GM21576 (cell line): ENCODE measurements around the gene FLOT1.

ENCODE experiments used
- ATAC-seq: cut with Tn5 transposase; IDR thresholded peaks from one replicate; pipeline ENCODE4 v1.9.1; 2021; ENCODE audit warnings: mild to moderate bottlenecking, moderate library complexity; ENCODE audit not compliant: unreplicated experiment

Gene FLOT1, protein sequence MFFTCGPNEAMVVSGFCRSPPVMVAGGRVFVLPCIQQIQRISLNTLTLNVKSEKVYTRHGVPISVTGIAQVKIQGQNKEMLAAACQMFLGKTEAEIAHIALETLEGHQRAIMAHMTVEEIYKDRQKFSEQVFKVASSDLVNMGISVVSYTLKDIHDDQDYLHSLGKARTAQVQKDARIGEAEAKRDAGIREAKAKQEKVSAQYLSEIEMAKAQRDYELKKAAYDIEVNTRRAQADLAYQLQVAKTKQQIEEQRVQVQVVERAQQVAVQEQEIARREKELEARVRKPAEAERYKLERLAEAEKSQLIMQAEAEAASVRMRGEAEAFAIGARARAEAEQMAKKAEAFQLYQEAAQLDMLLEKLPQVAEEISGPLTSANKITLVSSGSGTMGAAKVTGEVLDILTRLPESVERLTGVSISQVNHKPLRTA

GRCh38 chr6:30742316-30743098 is at the start of gene FLOT1:
Gene FLOT1, minus strand, starts transcription at chr6:30742687. Its CDS starts 498 bp downstream, at chr6:30742189.
- ATAC-seq = peak; percentile 60

GRCh38 chr6:30790724-30791383 is 48.4 kb upstream of the FLOT1 start:
- ATAC-seq = no peak

- ATAC-seq = no peak
Measured at GRCh38 chr6:30789606-30790005, 47.1 kb upstream of the FLOT1 start.

GRCh38 chr6:30787954-30788353 is 45.5 kb upstream of the FLOT1 start:
- no peak for ATAC-seq

- ATAC-seq = no peak
Measured at GRCh38 chr6:30782425-30783014, 40.0 kb upstream of the FLOT1 start.

DNA sequence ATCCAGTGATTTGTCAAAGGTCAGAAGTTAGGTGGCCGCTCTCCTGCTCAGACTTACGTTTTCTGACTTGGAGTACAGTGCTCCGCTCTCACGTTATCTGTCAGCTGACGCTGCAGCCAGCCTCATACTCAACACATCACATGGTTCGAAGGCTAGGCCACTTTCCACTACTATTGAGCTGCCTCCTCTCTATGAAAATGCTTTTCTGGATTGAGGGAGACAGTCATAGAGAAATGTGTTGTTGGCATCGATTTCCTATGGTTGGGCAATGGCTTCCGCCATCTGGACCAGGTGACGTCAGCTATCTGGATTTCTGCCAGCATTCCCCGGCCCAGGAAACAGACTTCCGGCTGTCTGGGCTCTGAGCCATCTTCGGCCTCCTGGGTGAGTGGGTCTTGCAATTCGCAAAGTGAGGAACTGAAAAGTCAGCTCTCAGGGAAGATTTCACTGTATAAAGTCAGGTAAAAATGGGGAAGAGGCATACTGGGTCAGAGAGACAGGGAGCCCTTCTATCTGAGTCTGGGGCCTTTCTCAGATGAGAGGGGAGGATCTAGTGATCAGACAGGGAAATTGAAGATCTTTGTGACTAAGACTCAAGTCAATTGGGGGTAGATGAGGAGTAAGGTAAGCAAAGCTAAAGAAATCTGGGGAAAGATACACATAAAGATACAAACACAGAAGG is 39.4 kb upstream of the FLOT1 start:
- ATAC-seq = no peak

- no peak for ATAC-seq
Measured at GRCh38 chr6:30781395-30781742, 38.9 kb upstream of the FLOT1 start.

DNA sequence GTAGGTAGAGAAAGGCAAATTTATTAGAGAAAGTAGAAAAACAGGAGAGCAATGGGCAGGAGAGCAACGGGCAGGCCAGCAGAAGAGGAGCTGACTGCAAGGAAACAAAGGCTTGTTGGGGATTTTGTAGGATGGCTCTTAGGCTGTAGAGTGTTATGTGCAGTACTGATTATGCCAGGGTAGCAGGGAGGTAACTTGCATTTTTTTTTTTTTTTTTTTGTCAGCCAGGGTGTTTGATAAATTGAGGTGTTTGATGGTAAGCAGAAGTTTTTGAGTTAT is 38.1 kb upstream of the FLOT1 start:
- no peak for ATAC-seq

DNA sequence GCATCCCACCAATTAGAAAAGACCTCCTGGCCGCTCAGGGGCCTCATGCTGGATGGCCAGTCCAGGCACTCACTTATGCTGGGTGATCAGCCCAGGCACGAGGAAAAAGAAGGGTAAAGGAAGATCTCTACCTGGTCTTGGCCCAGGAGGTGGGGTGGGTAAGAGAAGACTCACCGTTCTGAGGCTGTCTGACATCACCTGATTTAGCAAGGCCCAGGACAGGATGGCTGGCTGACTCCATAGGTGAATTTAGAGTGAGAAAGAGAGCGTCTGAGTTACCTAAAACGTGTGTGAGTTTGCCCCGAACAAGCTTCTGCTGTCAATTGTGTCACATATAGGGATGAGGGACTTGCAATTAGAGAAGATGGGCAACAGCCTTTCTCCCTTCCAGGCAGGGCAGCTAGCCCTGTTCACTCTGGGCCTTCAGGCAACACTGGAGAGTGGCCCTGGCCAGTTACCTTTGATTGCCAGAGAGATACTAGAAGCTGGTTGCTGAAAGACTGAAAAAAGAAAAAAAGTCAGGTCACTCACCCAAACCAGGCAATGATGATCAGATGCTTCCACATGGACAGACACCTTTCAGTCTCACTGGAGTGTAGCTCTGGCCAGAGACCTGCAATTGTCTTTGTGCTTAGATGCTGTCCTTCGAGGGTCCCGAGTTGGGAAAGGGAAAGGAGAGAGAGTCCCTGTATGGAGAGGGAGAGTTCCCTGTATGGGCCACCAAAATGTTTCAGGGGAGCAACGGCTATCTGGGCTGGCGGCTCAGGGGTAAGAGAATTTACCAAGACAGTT is 37.6 kb upstream of the FLOT1 start:
- ATAC-seq = no peak

DNA sequence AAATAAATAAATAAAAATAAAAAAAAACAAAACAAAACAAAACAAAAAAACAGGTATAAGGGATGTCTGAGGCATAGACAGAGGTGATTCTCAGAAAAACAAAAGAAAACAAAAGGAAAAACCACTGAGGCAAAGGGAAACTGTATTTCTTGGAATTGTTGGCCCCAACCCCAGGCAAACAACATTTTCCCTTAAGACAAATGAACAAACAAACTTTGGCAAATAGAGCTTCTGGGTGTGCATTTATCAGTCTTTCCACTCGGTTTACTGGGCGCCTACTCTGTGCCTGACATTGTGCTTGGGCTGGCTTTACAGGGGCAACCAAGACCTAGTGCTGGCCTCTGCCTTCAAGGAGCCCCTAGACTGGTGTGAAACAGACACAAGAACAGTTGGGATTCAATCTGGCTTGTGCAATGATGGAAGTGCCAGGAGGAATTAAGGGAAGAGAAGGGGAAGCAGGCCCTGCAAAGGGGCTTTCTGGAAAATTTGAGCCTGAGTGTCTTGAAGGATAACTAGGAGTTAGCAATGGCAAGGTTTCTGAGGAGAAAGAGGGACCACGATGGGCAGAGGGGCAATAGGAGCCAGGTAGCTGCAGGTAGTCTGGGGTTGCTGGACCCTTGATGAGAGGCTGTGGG is 35.6 kb upstream of the FLOT1 start:
- no peak for ATAC-seq

GRCh38 chr6:30777155-30777485 is 34.6 kb upstream of the FLOT1 start:
- no peak for ATAC-seq

- no peak for ATAC-seq
Measured at GRCh38 chr6:30776390-30777154, 34.1 kb upstream of the FLOT1 start.

GRCh38 chr6:30775104-30775503 is 32.6 kb upstream of the FLOT1 start:
- ATAC-seq = no peak

- ATAC-seq = no peak
Measured at GRCh38 chr6:30774701-30775100, 32.2 kb upstream of the FLOT1 start.

DNA sequence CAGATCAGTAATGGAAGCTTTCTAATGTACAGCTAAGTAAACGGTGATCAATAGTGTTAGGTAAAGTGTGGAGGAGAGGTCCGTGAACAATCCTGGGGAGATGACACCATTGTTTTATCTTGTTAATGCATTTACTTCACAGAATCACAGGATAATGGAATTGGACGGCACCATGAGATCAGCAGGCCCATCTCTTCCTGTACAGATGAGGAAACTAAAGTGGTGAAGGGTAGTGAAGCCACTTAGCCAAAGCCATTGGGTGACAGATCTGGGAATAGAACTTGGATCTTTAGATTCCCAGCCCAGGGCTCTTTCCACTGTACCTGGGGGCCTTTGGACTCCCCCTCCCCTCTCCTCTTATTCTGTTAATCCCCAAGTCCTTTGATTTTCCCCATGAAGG is 28.1 kb upstream of the FLOT1 start:
- no peak for ATAC-seq

GRCh38 chr6:30769853-30770524 is 27.5 kb upstream of the FLOT1 start:
- ATAC-seq = no peak

- no peak for ATAC-seq
Measured at GRCh38 chr6:30769088-30769852, 26.8 kb upstream of the FLOT1 start.

- no peak for ATAC-seq
Measured at GRCh38 chr6:30768634-30769087, 26.2 kb upstream of the FLOT1 start.
